SK-N-SH (cell line): ENCODE data around the gene RAMP1. TPM values are rescaled to one million over a fixed set of nuclear protein-coding genes. Genes with fewer than 3 reads are reported as not detected.

Source experiments
- CTCF ChIA-PET: fragments of 300-600, 350-600 bp; formaldehyde crosslinking; extraction: SDS; loops from one replicate; lab custom pipeline; 2021; lab: Yijun Ruan, JAX
- POLR2A ChIA-PET: fragments of 350-600 bp; sonication (Branson Sonifier 250); formaldehyde crosslinking; extraction: SDS; loops from one replicate; lab custom pipeline; 2020; ENCODE audit warnings: antibody characterized with exemption, inconsistent platforms; lab: Yijun Ruan, JAX
- DNase-seq: peaks from one replicate; pipeline ENCODE4 v3.0.0; 2012
- H2AFZ ChIP-seq: fragments of 200-600 bp; sonication (generic); 2 replicates; pipeline ENCODE4 v1.8.1; 2016; ENCODE audit warnings: antibody characterized with exemption, mild to moderate bottlenecking, low read depth
- H3F3A ChIP-seq: fragments of 200-600 bp; sonication (generic); replicated peaks from 2 replicates; pipeline ENCODE3; 2016; ENCODE audit warnings: antibody characterized with exemption, mild to moderate bottlenecking; ENCODE audit not compliant: insufficient read depth
- H3K27ac ChIP-seq, 2 experiments: fragments of 200-500 bp in 1 of 2; fragments of 200-600 bp in 1 of 2; sonication (Bioruptor generic) in 1 of 2; sonication (generic), shearing (Covaris generic) in 1 of 2; 2 replicates each; pipeline versions ENCODE4 v1.5.1 to v1.6.1; 2014 to 2016; ENCODE audit warnings: low read depth in 2 of 2, inconsistent platforms in 1 of 2, low read length in 1 of 2, mild to moderate bottlenecking in 1 of 2, mixed read lengths in 1 of 2
- H3K27me3 ChIP-seq: fragments of 200-600 bp; sonication (generic), shearing (Covaris generic); 2 replicates; pipeline ENCODE4 v1.6.1; 2016; ENCODE audit warnings: mixed run types; ENCODE audit not compliant: insufficient read depth
- H3K36me3 ChIP-seq, 2 experiments: fragments of 200-500 bp in 1 of 2; fragments of 200-600 bp in 1 of 2; sonication (Bioruptor generic) in 1 of 2; sonication (generic) in 1 of 2; replicated peaks in 1 of 2; 2 replicates each; pipeline versions ENCODE3 to v1.5.1; 2014 to 2016; ENCODE audit warnings: low read length in 1 of 2, mild to moderate bottlenecking in 1 of 2; ENCODE audit not compliant: insufficient read depth in 2 of 2, control insufficient read depth in 1 of 2
- H3K4me1 ChIP-seq, 2 experiments: fragments of 200-500 bp in 1 of 2; fragments of 200-600 bp in 1 of 2; sonication (Bioruptor generic) in 1 of 2; sonication (generic), shearing (Covaris generic) in 1 of 2; 2 replicates each; pipeline versions ENCODE4 v1.5.1 to v1.6.1; 2014 to 2016; ENCODE audit warnings: low read depth in 1 of 2, low read length in 1 of 2, mixed run types in 1 of 2; ENCODE audit not compliant: insufficient read depth in 2 of 2, control insufficient read depth in 1 of 2
- H3K4me2 ChIP-seq: fragments of 200-600 bp; sonication (generic), shearing (Covaris generic); 2 replicates; pipeline ENCODE4 v1.6.1; 2017; ENCODE audit warnings: mixed run types
- H3K4me3 ChIP-seq, 2 experiments: fragments of 200-500 bp in 1 of 2; fragments of 200-600 bp in 1 of 2; sonication (Bioruptor generic) in 1 of 2; sonication (generic), shearing (Covaris generic) in 1 of 2; 2 replicates each; pipeline versions ENCODE4 v1.5.1 to v1.8.1; 2014 to 2016; ENCODE audit warnings: low read depth in 2 of 2, inconsistent platforms in 1 of 2, low read length in 1 of 2, mild to moderate bottlenecking in 1 of 2, mixed read lengths in 1 of 2, moderate library complexity in 1 of 2
- H3K79me2 ChIP-seq: fragments of 200-600 bp; sonication (generic); 2 replicates; pipeline ENCODE4 v1.8.1; 2017; ENCODE audit warnings: mild to moderate bottlenecking; ENCODE audit not compliant: insufficient read depth
- H3K9ac ChIP-seq: fragments of 200-600 bp; sonication (generic); 2 replicates; pipeline ENCODE4 v1.6.1; 2017; ENCODE audit warnings: mixed run types
- H3K9me2 ChIP-seq: fragments of 200-600 bp; sonication (generic); 2 replicates; pipeline ENCODE4 v1.6.1; 2017; ENCODE audit warnings: mixed run types
- H3K9me3 ChIP-seq: fragments of 200-600 bp; sonication (generic); 2 replicates; pipeline ENCODE4 v1.6.1; 2017; ENCODE audit warnings: mixed run types, mild to moderate bottlenecking, moderate library complexity
- H4K20me1 ChIP-seq: fragments of 200-600 bp; sonication (generic); 2 replicates; pipeline ENCODE4 v1.6.1; 2017; ENCODE audit warnings: mild to moderate bottlenecking, mixed run types; ENCODE audit not compliant: insufficient read depth
- CHD2 ChIP-seq: fragments of 150-350 bp; IDR thresholded peaks from 2 replicates; pipeline ENCODE4 v1.6.1; 2018; ENCODE audit warnings: low read length; ENCODE audit not compliant: partially characterized antibody
- EP300 ChIP-seq, 2 experiments: IDR thresholded peaks; 2 replicates each; pipeline versions ENCODE4 v1.4.0 to v1.6.1; 2012; ENCODE audit warnings: borderline replicate concordance in 1 of 2, low read depth in 1 of 2, low read length in 1 of 2
- EZH2phosphoT487 ChIP-seq: fragments of 200-600 bp; sonication (generic); IDR thresholded peaks from 2 replicates; pipeline ENCODE4 v1.6.1; 2017; ENCODE audit warnings: low read depth, mixed run types, mild to moderate bottlenecking, antibody characterized with exemption, moderate library complexity, borderline replicate concordance
- GABPA ChIP-seq: IDR thresholded peaks from 2 replicates; pipeline ENCODE4 v1.4.0; 2012; ENCODE audit warnings: low read depth, mild to moderate bottlenecking
- IRF3 ChIP-seq: fragments of 150-350 bp; IDR thresholded peaks from 2 replicates; pipeline ENCODE4 v1.6.1; 2016; ENCODE audit warnings: mild to moderate bottlenecking, low read depth, low read length
- MAX ChIP-seq: IDR thresholded peaks from 2 replicates; pipeline ENCODE4 v1.4.0; 2012; ENCODE audit warnings: low read depth
- MEF2A ChIP-seq: IDR thresholded peaks from 2 replicates; pipeline ENCODE4 v1.4.0; 2012; ENCODE audit warnings: low read depth, borderline replicate concordance
- PBX3 ChIP-seq: IDR thresholded peaks from 2 replicates; pipeline ENCODE4; 2012
- POLR2AphosphoS5 ChIP-seq: IDR thresholded peaks from 2 replicates; pipeline ENCODE4 v1.6.1; 2012; ENCODE audit warnings: low read depth, low read length
- REST ChIP-seq: IDR thresholded peaks from 2 replicates; pipeline ENCODE4 v1.6.1; 2012; ENCODE audit warnings: mild to moderate bottlenecking, low read depth, low read length, moderate library complexity
- RXRA ChIP-seq: IDR thresholded peaks from 2 replicates; pipeline ENCODE4 v1.4.0; 2012; ENCODE audit warnings: low read depth, mild to moderate bottlenecking, borderline replicate concordance
- SIN3A ChIP-seq: IDR thresholded peaks from 2 replicates; pipeline ENCODE4 v1.6.1; 2012; ENCODE audit warnings: low read depth, mild to moderate bottlenecking, low read length, moderate library complexity, borderline replicate concordance
- TAF1 ChIP-seq: IDR thresholded peaks from 2 replicates; pipeline ENCODE4 v1.6.1; 2012; ENCODE audit warnings: low read depth, mild to moderate bottlenecking, low read length, moderate library complexity, borderline replicate concordance
- TEAD4 ChIP-seq: IDR thresholded peaks from 2 replicates; pipeline ENCODE4 v1.4.0; 2012; ENCODE audit warnings: mild to moderate bottlenecking, borderline replicate concordance; ENCODE audit not compliant: insufficient read depth
- USF2 ChIP-seq: fragments of 150-350 bp; IDR thresholded peaks from 2 replicates; pipeline ENCODE4 v1.6.1; 2017; ENCODE audit warnings: antibody characterized with exemption, low read length, low read depth, borderline replicate concordance
- YY1 ChIP-seq: IDR thresholded peaks from 2 replicates; pipeline ENCODE4 v1.4.0; 2012; ENCODE audit warnings: low read depth, mild to moderate bottlenecking
- WGBS: methylation state at CpG from one replicate; pipeline ENCODE4 v1.1.6; 2017; ENCODE audit warnings: low lambda C conversion rate; 5-methylcytosine and 5-hydroxymethylcytosine counted together
- polyA plus RNA-seq, 3 experiments: library from polyadenylated mRNA; depleted of rRNA; stranded (reverse); fragments of >200 nt; gene quantifications; 2 replicates each; pipeline ENCODE4 v1.2.3, GENCODE V29; 2012

Gene RAMP1
- polyA plus RNA-seq, 1 of the 3 experiments (the other 2 are of a cell fraction): 27.9 TPM

GRCh38 chr2:237913193-237913917 is 53.9 kb downstream of the RAMP1 start:
- Histone ChIP-seq H3K9ac (no peak overlapping the region), H3K27ac (peak overlapping the region in 1 of 2 experiments; percentile 2; a peak in 1 of 4 replicates), H3K4me2 (no peak overlapping the region), H3K9me2 (no peaks in the 10 kb centered on the region), H3K9me3 (no peaks in the 10 kb centered on the region), H3K4me1 (peaks cover 0 to 22% of the 10 kb centered on the region in 2 experiments; a peak in 1 of 4 replicates), H3K79me2 (no peaks in the 10 kb centered on the region), H2AFZ (no peak overlapping the region), H3K4me3 (no peak overlapping the region), H3F3A (no peaks in the 10 kb centered on the region), H4K20me1 (no peaks in the 10 kb centered on the region), H3K27me3 (no peaks in the 10 kb centered on the region), H3K36me3 (no peaks in the 10 kb centered on the region)
- CTCF ChIA-PET: interaction anchor here (1.0 to 1.4 kb wide), 2 partner anchors 10 kb away, joined by 3 to 5 read pairs; no protein-coding TSS in a partner anchor
- no peak for TF ChIP-seq MEF2A
- no peak for DNase-seq
- POLR2A ChIA-PET: interaction anchor here (1.0 kb wide), 1 partner anchor 10 kb away, joined by 3 read pairs; no protein-coding TSS in a partner anchor
- 92% methylated on average over 17 of the region's 26 CpGs for WGBS

GRCh38 chr2:237915576-237915975 is 56.2 kb downstream of the RAMP1 start:
- Histone ChIP-seq H3F3A (no peaks in the 10 kb centered on the region), H3K9ac (no peak overlapping the region), H4K20me1 (no peaks in the 10 kb centered on the region), H3K4me3 (no peak overlapping the region), H3K4me2 (no peak overlapping the region), H2AFZ (no peak overlapping the region), H3K4me1 (peaks cover 0 to 22% of the 10 kb centered on the region in 2 experiments; a peak in 1 of 4 replicates), H3K36me3 (no peaks in the 10 kb centered on the region), H3K79me2 (no peaks in the 10 kb centered on the region), H3K9me2 (no peaks in the 10 kb centered on the region), H3K27me3 (no peaks in the 10 kb centered on the region), H3K9me3 (no peaks in the 10 kb centered on the region), H3K27ac (peak overlapping the region in 1 of 2 experiments; percentile 17; a peak in 1 of 4 replicates)
- ChIA-PET POLR2A (no interaction called here), CTCF (interaction anchor here (1.1 kb wide), 1 partner anchor 347 kb away, joined by 4 read pairs; no protein-coding TSS in a partner anchor)
- no peak for TF ChIP-seq RXRA
- TF ChIP-seq SIN3A: no peak
- no peak for TF ChIP-seq YY1
- no peak for TF ChIP-seq USF2
- TF ChIP-seq PBX3: no peak
- no peak for TF ChIP-seq MAX
- no peak for TF ChIP-seq IRF3
- no peak for TF ChIP-seq CHD2
- no peak for TF ChIP-seq TAF1
- no peak for TF ChIP-seq EZH2phosphoT487
- TF ChIP-seq POLR2AphosphoS5: no peak
- no peak for TF ChIP-seq EP300 (IDR thresholded peaks at IDR 0.05; ENCODE audit: borderline replicate concordance in 1 of 2, low read depth in 1 of 2, low read length in 1 of 2)
- no peak for TF ChIP-seq TEAD4
- no peak for TF ChIP-seq GABPA
- TF ChIP-seq REST: no peak
- no peak for DNase-seq
- 87% methylated on average over 9 of the region's 10 CpGs for WGBS
